ENCODE measurements around the gene NDRG3. TPM values are rescaled to one million over a fixed set of nuclear protein-coding genes. Genes with fewer than 3 reads are reported as not detected.
"Not testable (repeated sequence)": the region's sequence is repeated elsewhere in the genome, so short reads cannot be mapped to it uniquely, and the experiment has no call there.

NDRG3 gene
- polyA plus RNA-seq, 1 experiment: 28.5 TPM

DNA sequence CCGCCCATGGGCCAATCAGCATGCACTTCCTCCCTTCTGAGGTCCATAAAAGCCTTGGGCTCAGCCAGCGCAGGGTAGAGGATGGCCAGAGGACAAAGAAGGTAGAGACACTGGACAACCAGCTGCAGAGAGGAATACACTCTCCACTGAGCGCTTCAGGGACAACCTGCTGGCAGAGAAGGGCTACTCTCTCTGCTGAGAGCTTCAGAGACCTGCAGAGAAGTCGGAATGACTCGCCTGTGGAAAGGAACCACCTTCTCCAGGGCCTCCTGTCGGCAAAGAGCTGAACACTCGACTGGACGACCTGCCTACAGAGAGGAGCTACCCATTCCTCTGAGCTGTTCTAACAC is 68.5 kb downstream of the NDRG3 start:
- Histone ChIP-seq H3K36me3 (ENCODE audit: control insufficient read depth, insufficient read depth, low read length) (peaks cover 1% of the 10 kb centered on the region; the same call in 1 of the 2 replicates), H3K4me3 (ENCODE audit: low read depth, low read length) (no peak overlapping the region), H3K27me3 (ENCODE audit: control insufficient read depth, insufficient read depth, low read length) (no peaks in the 10 kb centered on the region)
- TF ChIP-seq, protein P1, sequence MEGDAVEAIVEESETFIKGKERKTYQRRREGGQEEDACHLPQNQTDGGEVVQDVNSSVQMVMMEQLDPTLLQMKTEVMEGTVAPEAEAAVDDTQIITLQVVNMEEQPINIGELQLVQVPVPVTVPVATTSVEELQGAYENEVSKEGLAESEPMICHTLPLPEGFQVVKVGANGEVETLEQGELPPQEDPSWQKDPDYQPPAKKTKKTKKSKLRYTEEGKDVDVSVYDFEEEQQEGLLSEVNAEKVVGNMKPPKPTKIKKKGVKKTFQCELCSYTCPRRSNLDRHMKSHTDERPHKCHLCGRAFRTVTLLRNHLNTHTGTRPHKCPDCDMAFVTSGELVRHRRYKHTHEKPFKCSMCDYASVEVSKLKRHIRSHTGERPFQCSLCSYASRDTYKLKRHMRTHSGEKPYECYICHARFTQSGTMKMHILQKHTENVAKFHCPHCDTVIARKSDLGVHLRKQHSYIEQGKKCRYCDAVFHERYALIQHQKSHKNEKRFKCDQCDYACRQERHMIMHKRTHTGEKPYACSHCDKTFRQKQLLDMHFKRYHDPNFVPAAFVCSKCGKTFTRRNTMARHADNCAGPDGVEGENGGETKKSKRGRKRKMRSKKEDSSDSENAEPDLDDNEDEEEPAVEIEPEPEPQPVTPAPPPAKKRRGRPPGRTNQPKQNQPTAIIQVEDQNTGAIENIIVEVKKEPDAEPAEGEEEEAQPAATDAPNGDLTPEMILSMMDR (IDR thresholded peaks at IDR 0.05; ENCODE audit: insufficient read depth, low read depth, low read length): no peak
- POLR2A ChIA-PET: no interaction called here
- no peak for DNase-seq (ENCODE audit: low read depth)
- CTCF ChIA-PET: no interaction called here

DNA sequence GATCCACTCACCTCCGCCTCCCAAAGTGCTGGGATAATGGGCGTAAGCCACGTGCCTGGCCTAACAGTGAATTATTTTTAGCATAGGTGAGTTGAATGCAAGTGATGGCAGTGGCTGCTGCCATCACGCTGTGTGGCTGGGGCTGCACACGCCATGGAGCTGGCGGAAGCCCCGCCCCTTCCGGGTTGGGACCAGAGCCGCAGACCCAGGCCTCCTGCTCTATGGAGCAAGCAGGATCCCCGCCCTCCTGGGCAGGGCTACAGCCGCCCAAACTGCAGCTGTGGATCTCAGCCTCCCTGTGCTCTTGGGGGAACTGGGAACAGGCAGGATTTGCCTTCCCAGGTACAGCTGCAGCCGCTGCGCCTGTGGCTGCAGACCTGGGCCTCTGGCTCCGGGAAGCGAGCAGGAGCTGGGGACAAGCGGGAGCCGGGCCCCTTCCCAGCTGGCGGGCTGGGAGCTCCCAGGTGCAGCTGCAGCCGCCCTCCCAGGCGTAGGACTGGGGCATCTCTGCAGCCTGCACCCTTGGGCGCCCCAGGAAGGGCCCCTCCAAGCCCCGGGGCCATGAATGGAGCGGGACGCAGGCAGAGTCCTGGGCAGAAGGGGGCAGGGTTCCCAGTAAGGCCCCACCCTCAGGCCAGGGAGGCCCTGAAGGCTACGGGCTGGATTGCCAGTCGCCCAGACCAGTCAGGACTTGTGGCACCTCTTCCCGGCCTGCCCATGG is 69.0 kb downstream of the NDRG3 start:
- Histone ChIP-seq H3K27me3 (ENCODE audit: control insufficient read depth, insufficient read depth, low read length) (no peaks in the 10 kb centered on the region), H3K4me3 (ENCODE audit: low read depth, low read length) (no peak overlapping the region), H3K36me3 (ENCODE audit: control insufficient read depth, insufficient read depth, low read length) (no peaks in the 10 kb centered on the region)
- no peak for DNase-seq (ENCODE audit: low read depth)
- POLR2A ChIA-PET: no interaction called here
- CTCF ChIA-PET: no interaction called here
- TF ChIP-seq, protein P1 (IDR thresholded peaks at IDR 0.05; ENCODE audit: insufficient read depth, low read depth, low read length): no peak

DNA sequence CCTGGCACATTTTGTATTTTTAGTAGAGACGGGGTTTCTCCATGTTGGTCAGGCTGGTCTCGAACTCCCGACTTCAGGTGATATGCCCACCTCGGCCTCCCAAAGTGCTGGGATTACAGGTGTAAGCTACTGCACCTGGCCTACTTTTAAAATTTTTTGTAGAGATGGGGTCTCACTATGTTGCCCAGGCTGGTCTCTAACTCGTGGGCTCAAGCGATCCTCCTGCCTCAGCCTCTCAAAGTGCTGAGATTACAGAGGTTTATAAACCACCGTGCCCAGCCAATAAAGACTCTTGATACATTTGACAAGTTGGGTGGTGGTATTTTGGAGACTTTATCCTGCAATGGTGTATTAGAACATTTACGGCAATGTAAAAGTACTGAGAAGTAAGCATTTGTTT is 70.3 kb downstream of the NDRG3 start:
- DNase-seq (ENCODE audit: low read depth); H3K36me3 ChIP-seq (ENCODE audit: control insufficient read depth, insufficient read depth, low read length); H3K4me3 ChIP-seq (ENCODE audit: low read depth, low read length); POLR2A ChIA-PET; CTCF ChIA-PET; H3K27me3 ChIP-seq (ENCODE audit: control insufficient read depth, insufficient read depth, low read length): not testable (repeated sequence)

GRCh38 chr20:36672991-36673390 is 72.9 kb downstream of the NDRG3 start:
- Histone ChIP-seq H3K4me3 (ENCODE audit: low read depth, low read length) (no peak overlapping the region), H3K36me3 (ENCODE audit: control insufficient read depth, insufficient read depth, low read length) (0 out of 2 replicates have a peak, but pooled peaks cover 1% of the 10 kb centered on the region), H3K27me3 (ENCODE audit: control insufficient read depth, insufficient read depth, low read length) (no peaks in the 10 kb centered on the region)
- DNase-seq (ENCODE audit: low read depth): no peak
- ChIA-PET POLR2A (no interaction called here), CTCF (no interaction called here)
- TF ChIP-seq, protein P1 (IDR thresholded peaks at IDR 0.05; ENCODE audit: insufficient read depth, low read depth, low read length): no peak

- Histone ChIP-seq H3K36me3 (ENCODE audit: control insufficient read depth, insufficient read depth, low read length) (peaks cover 1% of the 10 kb centered on the region; the same call in 1 of the 2 replicates), H3K4me3 (ENCODE audit: low read depth, low read length) (no peak overlapping the region), H3K27me3 (ENCODE audit: control insufficient read depth, insufficient read depth, low read length) (no peaks in the 10 kb centered on the region)
- POLR2A ChIA-PET: no interaction called here
- CTCF ChIA-PET: interaction anchor here (1.2 kb wide), 1 partner anchor 15 kb away, joined by 3 read pairs; no protein-coding TSS in a partner anchor
- DNase-seq (ENCODE audit: low read depth): no peak
- TF ChIP-seq, protein P1 (IDR thresholded peaks at IDR 0.05; ENCODE audit: insufficient read depth, low read depth, low read length): no peak
Measured at GRCh38 chr20:36670665-36671357, 75.1 kb downstream of the NDRG3 start.
